Globus pallidus (tissue), 1 donor: ENCODE measurements around the gene ARHGEF40.

Source experiments
- DNase-seq: peaks from one replicate; pipeline ENCODE4 v3.0.0-alpha.2; 2015; ENCODE audit warnings: low spot score

The ARHGEF40 gene

GRCh38 chr14:21083565-21084325 lies 13.6 kb downstream of the ARHGEF40 start:
- no peak for DNase-seq

GRCh38 chr14:21084396-21084795 lies 14.3 kb downstream of the ARHGEF40 start:
- no peak for DNase-seq

GRCh38 chr14:21084998-21085853 lies 15.1 kb downstream of the ARHGEF40 start:
- no peak for DNase-seq

- no peak for DNase-seq
These were observed 16.8 kb downstream of the ARHGEF40 start for GRCh38 chr14:21086908-21087293.

- DNase-seq: peak; percentile 49
These were observed 17.4 kb downstream of the ARHGEF40 start for GRCh38 chr14:21087294-21088091.

- no peak for DNase-seq
These were observed 18.6 kb downstream of the ARHGEF40 start for GRCh38 chr14:21088687-21089086.

- no peak for DNase-seq
These were observed 19.2 kb downstream of the ARHGEF40 start for GRCh38 chr14:21089271-21089670.

GRCh38 chr14:21089877-21090193 lies 19.7 kb downstream of the ARHGEF40 start:
- DNase-seq: no peak

- no peak for DNase-seq
These were observed 20.3 kb downstream of the ARHGEF40 start for GRCh38 chr14:21090194-21090939.

GRCh38 chr14:21090940-21091663 lies 21.0 kb downstream of the ARHGEF40 start:
- DNase-seq: no peak

- no peak for DNase-seq
These were observed 21.7 kb downstream of the ARHGEF40 start for GRCh38 chr14:21091821-21092272.

- peak; percentile 63 for DNase-seq
These were observed 22.3 kb downstream of the ARHGEF40 start for GRCh38 chr14:21092273-21093011.

- no peak for DNase-seq
These were observed 22.9 kb downstream of the ARHGEF40 start for GRCh38 chr14:21093018-21093417.

- DNase-seq: peak; percentile 38
These were observed 23.9 kb downstream of the ARHGEF40 start for GRCh38 chr14:21093769-21094681.

GRCh38 chr14:21095430-21096205 lies 25.5 kb downstream of the ARHGEF40 start:
- DNase-seq: no peak

GRCh38 chr14:21096438-21096837 lies 26.3 kb downstream of the ARHGEF40 start:
- DNase-seq: no peak

GRCh38 chr14:21096978-21097635 lies 27.0 kb downstream of the ARHGEF40 start:
- no peak for DNase-seq

- peak; percentile 35 for DNase-seq
These were observed 27.6 kb downstream of the ARHGEF40 start for GRCh38 chr14:21097636-21098075.
